GM19239 (cell line): ENCODE data around the gene PEPD.
A peak's percentile ranks its signal among the peaks of the same experiment; 100 is the strongest.

ENCODE experiments used
- DNase-seq: peaks from one replicate; pipeline ENCODE4 v3.0.0; 2011; ENCODE audit warnings: low spot score; ENCODE audit not compliant: insufficient read length
- FAIRE-seq: peaks from 2 replicates; lab custom pipeline; 2011; peaks lifted over from hg19 to GRCh38; lab: Jason Lieb, UNC

PEPD gene

DNA sequence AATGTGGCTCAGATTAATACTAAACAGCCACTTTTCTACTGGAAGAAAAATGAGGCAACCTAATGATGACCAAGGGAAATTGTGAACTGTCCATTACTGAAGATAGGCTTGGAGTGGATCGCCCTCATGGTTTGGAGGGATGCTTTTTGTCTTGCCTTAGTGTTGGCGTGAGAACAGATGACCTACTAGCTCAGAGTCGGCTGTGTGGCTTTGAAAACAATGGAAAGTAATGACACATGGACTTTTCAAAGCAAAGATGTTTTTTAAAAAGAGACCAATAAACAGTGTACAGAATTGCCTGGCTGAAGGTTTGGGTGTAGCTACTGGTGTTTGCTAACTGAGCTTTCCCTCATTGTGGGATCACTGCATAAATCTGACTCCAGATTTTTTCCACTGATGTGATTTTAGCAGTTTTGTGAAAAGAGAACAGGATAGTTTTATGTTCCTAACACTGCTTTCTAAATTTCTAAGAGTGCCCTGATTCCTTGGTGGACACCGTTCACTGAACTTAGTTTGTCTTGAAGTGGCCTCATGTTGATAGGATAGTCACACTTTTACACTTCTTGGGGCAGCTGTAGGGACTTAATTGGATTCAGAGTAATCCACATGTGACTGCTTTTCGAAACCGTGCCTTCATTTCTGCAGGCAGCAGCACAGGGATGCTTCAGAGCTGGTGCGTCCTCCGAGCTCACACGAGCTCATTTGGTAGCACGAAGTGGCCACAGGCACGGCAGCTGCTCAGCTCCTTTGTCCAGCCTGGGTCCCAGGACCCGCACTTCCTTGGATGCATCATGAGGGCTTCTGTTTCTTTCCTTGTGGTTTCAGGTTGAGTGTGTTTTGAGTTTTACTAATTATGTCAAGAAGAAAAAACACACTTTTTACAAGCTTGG lies 143.8 kb downstream of the PEPD start:
- FAIRE-seq, result no peak
- no peak for DNase-seq

DNA sequence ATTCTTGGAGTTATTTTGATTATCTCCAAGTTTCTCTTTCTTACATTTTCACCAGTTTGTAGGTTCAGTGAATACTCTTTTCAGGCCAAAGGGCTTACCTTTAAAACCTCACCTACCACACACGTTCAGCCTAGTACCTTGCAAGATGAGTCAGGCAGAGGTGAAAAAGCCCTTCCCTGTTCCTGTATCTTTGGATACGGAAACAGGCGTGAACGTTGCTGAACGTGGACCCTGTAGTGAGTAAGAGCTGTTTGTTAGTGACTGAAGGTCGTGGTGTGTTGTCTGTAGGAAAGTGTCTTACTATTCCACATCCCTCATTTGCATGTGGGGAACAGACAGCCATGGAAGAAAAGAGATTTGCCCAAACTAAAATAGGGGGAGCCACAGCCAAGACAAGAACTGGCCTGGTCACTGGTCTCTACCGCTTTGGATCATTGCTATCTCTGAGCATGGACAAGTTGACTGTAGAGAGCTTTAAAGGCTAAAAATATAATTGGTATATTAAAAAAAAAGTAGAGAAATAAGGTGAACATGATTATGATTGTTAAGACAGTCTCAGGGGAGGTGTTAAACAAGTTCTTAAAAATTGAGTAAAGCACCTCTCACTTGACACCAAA lies 144.5 kb downstream of the PEPD start:
- FAIRE-seq, result no peak
- DNase-seq, result no peak

DNA sequence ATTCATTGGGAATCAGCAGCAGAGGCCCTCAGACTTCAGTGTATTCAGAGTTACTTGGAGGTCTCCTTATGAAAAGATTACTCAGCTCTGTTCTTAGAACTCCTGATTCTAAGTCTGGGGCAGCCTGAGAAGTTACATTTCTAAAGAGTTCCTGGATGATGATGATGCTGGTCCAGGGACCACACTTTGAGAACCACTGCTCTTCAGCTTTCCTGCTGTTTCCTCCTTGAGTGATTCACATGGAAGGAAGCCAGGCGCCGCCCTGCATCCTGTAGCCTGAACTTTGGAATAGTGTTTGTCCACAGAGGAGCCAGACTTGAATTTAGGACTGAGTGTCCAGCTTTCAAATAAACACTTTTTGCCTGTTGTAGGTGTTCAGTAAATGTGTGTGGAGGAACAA lies 145.2 kb downstream of the PEPD start:
- FAIRE-seq, result no peak
- DNase-seq, result no peak

DNA sequence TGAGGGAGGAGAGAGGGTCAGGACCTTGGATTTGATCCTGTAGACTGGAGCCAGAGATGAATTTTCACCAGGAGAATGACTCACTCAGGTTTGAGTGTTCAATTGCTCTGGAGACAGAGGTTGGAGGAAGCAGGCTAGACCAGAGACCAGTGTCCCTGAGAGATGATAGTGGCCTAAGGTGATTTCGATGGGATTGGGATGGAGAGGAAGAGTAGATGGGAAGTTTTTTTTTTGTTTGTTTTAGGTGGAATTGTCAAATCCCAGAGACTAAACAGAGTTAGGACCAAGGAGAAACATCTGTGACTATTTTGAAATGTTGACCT lies 145.8 kb downstream of the PEPD start:
- DNase-seq (no peak), FAIRE-seq (no peak)

DNA sequence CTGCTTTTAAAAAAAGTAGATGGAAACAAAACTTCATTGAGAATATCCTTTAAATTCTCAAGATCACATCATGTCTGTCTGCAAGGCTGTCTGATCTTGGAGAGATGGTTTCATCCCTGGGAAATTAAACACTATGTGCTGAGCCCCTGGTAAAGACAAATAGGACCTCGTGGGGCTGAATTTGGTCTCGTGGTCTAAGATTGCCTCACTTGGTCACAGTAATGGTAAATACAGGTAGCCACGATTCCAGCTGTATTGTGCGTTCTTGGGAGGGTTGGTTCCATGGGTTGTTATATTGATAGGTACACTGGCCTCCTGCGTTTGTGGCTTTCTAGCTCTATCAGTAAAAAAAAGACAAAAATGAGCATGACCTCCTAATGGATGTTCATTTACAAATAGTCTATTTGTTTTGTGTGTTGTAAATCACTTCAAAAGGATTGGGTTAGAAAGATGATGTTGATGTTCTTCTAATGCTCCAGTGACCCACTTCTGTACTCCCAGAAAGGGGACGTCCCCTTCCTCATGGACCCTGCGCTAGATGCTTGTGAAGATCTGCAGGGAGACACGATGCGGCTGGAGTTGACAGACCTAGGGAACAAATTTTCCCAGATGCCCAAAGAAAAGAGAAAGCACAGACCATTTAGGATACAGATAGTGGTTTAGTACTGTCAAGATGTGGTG lies 146.3 kb downstream of the PEPD start:
- FAIRE-seq (no peak), DNase-seq (no peak)

- peak; percentile 31 for FAIRE-seq
- DNase-seq, result no peak
Observed at GRCh38 chr19:33374236-33374714, 147.3 kb downstream of the PEPD start.

GRCh38 chr19:33373453-33374235 lies 147.9 kb downstream of the PEPD start, which contains the start of gene CEBPG:
TSS of gene CEBPG (plus strand) at chr19:33373709. CDS start at chr19:33379240, 5,531 bp downstream.
- no peak for FAIRE-seq
- peak; percentile 90 for DNase-seq

- DNase-seq (no peak), FAIRE-seq (no peak)
Observed at GRCh38 chr19:33370783-33371182, 150.8 kb downstream of the PEPD start.

DNA sequence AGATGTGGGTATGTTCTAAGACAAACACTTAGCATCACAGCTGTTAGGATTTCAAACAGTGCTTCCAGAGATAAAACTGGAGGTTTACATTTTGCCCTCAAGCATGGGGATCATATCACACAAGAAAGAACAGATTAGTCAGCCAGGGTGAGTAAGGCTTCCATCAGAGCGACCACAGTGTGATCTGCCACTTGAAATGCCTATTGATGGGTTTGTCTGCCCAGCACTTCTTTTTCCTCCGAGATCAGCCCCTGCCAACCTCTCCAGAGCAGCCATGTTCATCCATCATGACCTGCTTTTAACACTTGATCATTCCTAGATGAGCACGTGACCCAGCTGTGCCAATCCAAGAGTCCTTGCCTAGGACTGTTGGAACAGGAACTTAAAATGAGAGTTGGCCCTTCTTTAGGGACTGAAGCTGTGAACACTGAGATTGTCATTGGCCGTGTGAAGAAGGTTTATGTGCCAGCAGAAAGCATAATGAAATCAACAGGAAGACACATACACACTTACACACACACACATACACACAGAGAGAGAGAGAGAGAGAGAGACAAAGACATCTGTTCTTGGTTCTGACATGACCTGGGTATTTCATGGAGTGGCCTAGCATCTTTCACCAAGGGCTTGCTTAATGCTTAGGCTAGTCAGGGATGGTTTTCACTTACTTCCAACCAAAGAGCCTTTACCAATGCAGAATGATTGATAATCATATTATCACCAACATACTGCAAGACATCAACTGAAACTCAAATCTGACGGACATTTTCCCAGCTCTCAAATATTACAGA lies 153.3 kb downstream of the PEPD start:
- no peak for FAIRE-seq

GRCh38 chr19:33366897-33367296 lies 154.7 kb downstream of the PEPD start:
- no peak for FAIRE-seq
- no peak for DNase-seq

More for the DNA sequence above, 153.3 kb downstream of the PEPD start:
- DNase-seq, result no peak

- no peak for DNase-seq
- FAIRE-seq, result no peak
Observed at GRCh38 chr19:33366127-33366526, 155.5 kb downstream of the PEPD start.

DNA sequence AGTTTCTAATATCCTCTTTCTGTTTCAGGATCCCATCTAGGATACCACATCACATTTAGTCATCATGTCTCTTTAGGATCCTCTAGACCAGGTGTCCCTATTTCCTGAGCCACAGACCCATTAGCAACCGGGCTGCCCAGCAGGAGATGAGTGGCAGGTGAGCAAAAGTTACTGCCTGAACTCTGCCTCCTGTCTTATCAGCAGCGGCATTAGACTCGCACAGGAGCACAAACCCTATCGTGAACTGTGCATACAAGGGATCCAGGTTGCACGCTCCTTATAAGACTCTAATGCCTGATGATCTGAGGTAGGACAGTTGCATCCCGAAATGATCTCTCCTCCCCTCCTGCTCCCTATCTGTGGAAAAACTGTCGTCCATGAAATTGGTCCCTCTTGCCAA lies 155.9 kb downstream of the PEPD start:
- no peak for DNase-seq
- no peak for FAIRE-seq

- DNase-seq (no peak), FAIRE-seq (no peak)
Observed at GRCh38 chr19:33363476-33363875, 158.1 kb downstream of the PEPD start.

GRCh38 chr19:33362508-33363228 lies 158.9 kb downstream of the PEPD start:
- FAIRE-seq (no peak), DNase-seq (no peak)

DNA sequence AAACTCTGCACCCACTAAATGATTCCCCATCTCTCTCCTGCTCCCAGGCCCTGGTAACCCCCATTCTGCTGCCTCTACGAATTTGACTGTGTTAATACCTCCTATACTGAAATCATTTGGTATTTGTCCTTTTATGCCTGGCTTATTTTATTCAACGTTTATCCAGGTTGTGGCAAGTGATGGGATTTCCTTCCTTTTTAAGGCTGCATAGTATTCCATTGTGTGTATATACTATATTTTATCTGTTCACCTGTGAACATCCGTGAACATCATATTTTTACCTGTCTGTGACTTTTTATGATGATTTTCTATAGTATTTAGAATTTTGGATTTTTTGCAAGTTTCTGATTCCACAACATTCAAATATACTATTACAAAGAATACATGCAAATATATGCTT lies 162.0 kb downstream of the PEPD start:
- DNase-seq (no peak), FAIRE-seq (no peak)

DNA sequence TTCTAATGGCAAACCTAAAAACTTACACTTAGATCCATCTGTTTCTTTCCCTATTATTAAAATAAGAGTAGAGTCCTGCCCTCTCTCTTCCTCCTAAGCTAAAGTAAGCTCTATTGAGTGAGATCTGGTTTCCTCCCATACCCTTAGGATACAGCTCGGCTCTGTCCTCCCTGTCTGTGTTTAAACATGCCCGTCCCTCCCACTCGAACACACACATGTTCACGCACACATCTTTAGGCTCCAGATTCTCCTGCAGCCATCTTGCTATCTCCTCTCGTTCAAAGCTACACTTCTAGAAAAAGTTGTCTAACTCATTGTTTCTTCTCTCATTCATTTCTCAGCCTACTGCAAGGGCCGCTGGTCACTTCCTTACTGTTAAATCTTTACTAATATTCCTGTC lies 163.2 kb downstream of the PEPD start:
- FAIRE-seq (no peak), DNase-seq (no peak)

GRCh38 chr19:33357556-33357955 lies 164.0 kb downstream of the PEPD start:
- FAIRE-seq (no peak), DNase-seq (no peak)

- no peak for DNase-seq
- no peak for FAIRE-seq
Observed at GRCh38 chr19:33355535-33355934, 166.1 kb downstream of the PEPD start.
